ENCODE data around the gene ZNF865.
"Not testable (repeated sequence)": the region's sequence is repeated elsewhere in the genome, so short reads cannot be mapped to it uniquely, and the experiment has no call there.

The ZNF865 gene

DNA sequence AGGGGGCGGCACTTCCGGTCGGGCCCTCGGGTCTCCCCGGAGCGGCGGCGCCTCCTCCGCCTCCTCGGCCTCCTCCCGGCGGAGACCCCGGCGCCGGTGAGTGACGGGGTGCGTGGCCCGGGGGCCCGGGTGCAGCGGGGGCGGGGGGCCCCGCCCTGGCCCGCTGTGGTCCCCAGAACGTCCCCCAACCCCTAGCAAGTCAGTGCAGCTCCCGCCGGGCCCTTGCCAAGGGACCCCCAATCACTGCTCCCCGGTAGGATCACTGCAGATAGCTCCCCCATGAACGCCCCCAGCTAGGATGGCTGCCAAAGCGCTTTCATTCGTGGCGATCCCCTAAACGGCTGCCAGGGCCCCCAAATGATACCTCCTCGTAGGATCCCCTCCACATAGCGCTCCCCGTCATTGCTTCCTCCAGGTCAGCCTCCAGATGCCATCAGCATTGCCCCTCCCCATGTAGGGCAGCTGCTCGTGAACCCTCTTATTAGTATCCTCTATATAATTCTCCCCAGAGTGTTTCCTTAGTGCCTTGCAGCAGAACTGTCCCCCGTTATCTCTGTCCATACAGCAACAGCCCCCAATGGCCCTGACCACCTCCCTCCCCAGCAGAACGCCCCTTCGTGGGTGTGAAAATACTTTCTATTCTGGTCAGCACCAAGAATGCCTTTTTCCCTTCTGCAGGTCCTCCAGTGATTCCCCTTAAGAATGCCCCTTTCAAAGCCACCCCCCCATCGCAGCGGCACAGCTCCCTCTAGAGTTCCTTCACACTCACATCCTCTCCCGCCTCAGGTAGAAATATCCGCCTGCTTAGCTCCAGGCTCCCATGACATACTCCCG, at the start of gene ZNF865:
ZNF865 (plus strand) TSS at position 11 of the 834 bp plus-strand sequence. CDS start 7,972 bp downstream, outside the sequence.
- peak in 48 of 56 donors; percentile 19 to 83 (median 52) for DNase-seq

DNA sequence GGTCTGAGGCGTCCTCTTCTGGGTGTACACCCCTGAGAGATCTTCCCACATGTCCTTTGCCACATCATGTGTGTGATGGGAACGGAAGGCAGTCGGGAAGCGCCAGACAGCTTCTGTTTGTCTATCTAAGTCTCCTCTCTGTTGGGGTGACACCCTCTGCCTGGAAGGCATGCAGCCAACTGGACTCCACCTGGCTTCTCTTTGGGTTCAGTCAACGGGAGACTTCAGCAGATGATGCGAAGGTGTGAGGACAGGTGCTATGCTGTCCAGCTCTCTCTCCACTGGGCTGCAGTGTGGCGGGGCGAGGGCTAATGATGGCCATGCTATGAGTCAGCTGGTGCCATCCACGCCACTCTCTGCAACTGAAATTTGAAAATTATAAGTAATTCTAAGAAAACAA, 45.8 kb upstream of the ZNF865 start:
- no peak for DNase-seq

DNA sequence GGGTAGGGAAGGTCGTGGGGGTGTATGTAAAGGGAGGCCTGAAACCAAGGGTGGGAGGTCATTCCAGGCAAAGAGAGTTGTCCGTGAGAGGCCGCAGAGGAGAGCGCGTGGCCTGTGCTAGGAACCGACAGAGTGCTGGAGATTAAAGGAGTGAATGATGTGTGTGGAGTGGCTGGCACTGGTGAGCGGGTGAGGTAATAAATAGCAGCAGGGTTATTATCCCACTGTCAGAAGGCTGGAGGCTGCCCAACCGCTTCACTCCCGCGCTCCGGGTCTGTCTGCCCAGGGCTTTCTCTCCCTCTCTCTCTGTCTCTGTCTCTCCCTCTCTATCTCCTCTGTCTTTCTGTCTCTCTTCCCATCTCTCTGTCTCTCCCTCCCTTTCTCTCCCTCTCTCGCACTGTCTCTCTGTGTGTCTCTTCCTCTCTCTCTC, 42.2 kb upstream of the ZNF865 start:
- DNase-seq: no peak

DNA sequence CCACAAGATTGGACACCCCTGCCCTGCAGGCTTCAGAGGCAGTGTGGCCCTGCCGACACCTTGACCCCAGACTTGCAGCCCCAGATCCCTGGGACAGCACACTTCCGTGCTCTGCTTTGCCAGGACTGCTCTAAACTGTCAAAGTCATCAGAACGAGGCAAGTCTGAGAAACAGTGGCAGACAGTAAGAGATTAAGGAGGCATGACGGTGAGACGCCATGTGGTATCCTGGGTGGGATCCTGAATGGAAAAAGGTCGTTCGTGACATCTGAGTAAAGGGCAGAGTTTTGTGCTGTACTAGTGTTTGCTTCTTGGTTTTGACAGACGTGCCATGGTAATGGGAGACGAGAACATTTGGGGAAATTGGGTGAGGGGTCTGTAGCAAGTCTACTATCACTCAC, 38.6 kb upstream of the ZNF865 start:
- DNase-seq: no peak

DNA sequence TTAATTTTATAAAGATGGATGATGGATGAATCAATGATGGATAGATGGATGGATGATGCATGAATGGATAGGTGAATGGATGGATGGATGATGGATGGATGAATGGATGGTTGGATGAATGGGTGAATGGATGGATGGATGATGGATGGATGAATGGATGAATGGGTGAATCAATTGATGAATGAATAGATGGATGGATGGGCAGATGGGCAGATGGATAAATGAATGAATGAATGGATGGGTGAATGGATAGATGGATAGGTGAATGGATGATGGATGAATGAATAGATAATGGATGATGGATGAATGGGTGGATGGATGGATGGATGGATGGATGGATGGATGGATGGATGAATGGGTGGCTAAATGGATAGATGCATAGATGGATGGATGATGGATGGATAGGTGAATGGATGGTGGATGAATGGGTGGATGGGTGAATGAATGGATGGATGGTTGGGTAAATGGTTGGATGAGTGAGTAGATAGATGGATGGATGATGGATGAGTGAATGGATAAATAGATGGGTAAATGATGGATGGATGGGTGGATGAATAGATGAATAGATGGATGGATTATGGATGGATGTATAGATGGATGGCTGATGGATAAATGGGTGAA, 37.6 kb upstream of the ZNF865 start:
- DNase-seq: no peak

DNA sequence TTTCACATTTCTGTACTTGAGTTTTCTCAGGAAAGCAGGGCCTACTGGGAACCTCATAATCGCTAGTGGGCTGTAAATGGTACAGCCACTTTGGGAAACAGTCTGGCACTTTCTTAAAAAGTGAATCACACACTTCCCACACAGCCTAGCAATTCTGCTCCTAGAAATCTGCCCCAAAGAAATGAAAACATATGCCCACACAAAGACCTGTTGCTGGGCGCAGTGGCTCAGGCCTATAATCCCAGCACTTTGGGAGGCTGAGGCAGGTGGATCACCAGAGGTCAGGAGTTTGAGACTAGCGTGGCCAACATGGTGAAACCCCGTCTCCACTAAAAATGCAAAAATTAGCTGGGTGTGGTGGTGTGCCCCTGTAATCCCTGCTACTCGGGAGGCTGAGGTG, 36.0 kb upstream of the ZNF865 start:
- not testable (repeated sequence) for DNase-seq

DNA sequence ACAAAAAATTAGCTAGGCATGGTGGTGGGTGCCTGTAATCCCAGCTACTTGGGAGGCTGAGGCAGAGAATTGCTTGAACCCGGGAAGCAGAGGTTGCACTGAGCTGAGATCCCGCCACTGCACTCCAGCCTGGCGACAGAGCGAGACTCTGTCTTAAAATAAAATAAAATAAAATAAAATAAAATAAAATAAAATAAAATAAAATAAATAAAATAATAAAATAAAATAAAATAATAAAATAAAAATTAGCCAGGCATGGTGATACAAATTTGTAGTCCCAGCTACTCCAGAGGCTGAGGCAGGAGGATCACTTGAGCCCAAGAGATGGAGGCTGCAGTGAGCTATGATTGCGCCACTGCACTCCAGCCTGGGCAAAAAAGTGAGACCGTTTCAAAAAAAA, 31.5 kb upstream of the ZNF865 start:
- not testable (repeated sequence) for DNase-seq

DNA sequence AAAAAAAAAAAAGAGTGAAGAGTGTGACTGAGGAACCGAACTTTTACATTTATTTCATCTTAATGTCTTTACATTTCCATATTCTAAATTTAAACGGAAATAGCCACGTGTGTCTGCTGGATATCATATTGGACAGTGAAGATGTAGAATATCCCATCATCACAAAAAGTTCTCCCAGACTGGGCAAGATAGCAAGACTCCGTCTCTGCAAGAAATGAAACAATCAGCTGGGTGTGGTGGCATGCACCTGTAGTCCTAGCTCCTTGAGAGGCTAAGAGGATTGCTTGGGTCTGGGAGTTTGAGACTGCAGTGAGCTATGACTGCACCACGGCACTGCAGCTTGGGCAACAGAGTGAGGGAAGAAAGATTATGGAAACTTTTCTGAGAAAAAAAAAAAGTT, 28.7 kb upstream of the ZNF865 start:
- DNase-seq: no peak

DNA sequence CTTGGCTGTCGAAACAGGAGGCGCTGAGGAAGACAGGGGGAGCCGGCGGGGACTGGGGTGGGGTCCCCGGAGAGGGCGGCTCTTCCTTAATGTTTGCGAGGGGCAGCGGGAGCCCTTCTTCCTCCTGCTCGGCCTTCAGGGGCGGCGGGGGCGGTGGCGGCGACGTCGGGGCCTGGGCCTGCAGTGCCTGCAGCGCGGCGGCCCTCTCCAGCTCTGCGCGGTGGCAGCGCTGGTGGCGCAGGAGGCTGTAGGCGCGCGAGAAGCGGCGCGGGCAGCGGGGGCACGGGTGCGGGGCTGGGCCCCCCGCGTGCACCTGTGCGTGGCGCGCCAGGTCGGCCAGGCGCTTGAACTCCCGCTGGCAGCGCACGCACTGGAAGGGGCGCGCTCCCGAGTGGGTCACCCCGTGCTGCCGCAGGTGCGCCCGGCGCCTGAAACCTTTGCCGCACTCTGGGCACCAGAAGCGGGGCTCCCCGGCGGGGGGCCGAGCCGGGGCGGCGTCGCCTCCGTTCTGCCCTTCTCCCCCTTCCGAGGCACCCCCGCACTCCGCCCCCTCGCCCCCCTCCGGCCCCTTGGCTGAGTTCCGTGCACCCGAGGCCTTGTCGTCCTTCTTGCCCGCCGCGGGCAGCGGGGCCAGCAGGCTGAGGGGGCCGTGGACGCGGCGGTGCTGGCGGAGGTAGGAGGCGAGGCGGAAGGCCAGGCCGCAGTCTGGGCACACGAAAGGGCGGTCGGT, 27.3 kb upstream of the ZNF865 start:
- no peak for DNase-seq

DNA sequence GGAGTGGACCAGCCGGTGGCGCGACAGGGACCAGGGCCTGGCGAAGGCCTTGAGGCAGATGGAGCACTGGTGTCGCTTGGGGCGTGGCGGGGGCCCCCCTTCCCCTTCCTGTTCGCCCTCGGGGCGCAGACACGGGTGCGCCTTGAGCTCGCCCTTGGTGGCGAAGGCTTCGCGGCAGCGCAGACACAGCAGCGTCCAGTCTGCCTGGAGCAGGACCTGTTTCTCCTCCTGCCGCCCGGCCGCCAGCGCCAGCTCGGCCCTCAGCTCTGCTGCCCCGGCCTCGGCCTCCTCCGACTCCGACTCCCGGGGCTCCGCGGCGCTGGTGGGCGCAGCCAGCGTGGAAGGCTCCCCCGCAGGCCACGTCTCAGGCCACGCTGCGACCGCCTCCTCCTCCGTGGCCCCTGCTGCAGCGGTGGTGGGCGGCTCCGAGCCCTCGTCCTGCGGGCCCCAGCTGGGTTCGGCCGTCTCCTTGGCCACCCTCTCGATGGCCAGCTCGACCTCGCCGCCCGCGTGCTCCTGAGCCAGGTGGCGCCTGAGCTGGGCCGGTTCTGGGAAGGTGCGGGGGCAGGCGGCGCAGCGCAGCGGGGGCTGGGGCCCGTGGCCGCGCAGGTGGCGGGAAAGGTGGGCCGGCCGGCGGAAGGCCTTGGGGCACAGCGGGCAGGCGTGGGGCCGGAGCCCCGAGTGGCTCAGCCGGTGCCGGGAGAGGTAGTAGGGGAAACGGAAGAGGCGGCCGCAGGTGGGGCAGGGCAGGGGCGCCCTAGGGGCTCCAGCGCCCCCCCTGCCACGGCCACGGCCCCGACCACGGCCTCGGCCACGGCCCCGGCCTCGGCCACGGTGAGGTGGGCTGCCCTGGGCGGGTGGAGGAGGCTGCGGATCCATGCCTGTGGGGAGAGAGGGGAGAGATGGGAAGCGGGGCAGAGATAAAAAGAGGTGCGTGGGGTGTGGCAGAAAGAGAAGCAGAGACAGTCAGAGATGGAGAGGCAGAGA, 26.4 kb upstream of the ZNF865 start:
- DNase-seq: no peak

DNA sequence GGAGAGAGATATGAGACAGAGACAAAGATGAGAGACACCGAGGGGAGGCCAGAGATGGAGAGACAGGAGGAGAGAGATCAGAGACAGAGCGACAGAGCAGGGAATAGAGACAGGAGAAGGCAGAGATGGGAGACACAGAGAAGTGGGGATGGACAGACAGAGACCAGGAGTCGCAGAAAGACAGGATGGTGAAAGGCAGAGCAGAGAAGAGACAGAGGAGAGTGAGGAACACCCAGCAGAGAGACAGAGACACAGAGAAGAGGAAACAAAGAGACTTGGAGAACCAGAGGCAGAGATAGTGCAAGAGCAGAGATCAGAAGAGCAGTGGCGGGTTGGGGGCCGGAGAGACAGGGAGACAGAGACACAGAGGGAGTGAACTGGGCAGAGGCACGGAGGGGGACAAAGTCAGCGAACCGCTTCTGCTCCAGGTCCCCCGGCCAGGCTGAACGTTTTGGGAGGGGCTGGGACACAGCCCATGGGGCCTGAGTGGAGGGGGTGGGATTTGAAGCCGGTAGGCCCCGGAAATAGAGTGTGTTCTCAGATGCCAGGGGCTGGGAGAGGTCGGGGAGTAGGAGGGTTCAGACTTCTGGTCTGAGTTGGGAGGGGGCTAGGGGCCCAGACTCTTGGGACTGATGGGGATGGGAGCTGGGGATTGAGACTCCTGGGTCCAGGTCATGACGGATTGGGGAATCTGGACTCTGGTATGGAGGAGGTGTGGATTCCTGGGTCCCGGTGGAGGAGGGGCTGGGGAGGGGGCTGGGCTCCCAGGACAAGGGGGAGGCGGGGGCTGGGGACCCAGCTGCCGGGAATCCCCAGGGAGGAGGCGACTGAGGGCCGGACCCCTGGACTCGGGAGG, 25.5 kb upstream of the ZNF865 start:
- peak in 9 of 56 donors; percentile 29 to 46 (median 33) for DNase-seq

DNA sequence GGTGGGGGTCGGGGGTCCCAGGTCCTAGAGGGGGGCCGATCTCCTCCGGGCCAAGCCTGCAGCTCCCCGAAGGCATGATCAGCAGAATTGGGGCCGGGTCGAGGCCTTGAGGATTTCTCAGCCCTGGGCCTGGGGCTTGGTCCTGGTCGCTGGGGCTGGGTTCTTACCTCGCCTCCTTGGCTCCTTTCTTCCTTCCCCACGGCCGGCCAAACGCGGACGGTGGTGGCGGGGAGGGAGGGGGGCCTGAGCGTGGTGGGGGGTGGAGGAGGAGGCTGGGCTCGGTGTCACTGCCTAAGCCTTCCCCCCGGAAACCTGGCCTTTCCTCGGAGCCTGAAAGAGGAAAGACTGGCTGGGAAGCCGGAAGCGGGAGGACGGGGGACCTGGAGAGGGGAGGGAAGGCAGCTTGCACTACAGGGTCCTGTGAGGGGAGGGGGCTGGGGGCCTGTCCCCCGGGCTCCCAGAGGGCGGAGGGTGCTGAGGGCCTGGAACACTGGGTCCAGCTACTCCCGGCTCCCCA, 24.8 kb upstream of the ZNF865 start, which contains the start of gene ZNF579:
ZNF579 (minus strand) TSS at position 221 of the 517 bp plus-strand sequence. CDS start 1,209 bp downstream, outside the sequence.
- peak; percentile 26 to 93 (median 82) for DNase-seq

DNA sequence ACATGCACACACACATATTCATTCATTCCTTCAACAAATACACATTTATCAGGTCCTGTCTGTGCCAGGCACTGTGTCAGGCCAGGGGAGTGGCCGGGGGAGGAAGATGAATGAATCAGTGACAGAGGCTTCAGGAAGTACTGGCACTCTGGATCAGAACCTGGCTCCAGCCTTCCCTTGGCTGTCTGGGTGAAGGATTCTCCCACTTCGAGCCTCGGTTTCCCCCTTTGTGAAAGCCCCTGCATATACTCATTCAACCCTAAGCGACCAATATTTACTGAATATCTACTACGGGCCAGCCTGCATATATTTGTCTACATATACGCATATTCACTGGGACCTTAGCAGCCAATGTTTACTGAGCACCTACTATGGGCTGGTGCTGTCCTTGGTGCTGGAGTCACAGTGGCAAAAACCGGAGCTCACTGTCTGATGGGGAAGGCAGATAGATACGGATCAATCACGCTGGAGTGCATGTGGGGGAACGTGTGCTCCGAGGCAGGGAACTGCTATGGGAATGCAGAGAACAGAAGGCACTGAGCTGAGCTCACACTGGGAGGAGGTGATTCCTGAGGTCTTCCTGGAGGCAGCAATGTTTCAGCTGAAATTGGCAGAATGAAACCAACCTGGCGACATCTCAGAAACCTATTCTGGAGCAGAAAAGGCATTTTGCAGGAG, 24.2 kb upstream of the ZNF865 start:
- peak in 2 of 56 donors; percentile 8 to 39 for DNase-seq

DNA sequence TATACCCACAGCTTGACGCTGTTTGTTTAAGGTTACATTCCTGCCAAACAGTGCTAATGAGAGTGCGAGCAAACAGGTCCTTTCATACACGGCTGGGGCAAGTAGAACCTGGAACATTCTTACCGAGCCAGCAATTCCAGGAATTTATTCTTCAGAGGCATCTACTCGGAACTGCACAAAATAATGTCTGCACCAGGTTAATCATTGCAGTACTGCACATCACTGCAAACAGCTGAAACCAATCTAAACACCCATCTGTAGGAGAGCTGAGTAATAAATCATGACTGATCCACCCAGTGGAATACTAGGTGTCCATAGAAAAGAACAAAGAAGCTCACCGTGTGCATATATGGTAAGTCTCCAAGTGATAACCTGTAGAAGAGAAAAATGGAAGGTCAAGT, 23.6 kb upstream of the ZNF865 start:
- no peak for DNase-seq

DNA sequence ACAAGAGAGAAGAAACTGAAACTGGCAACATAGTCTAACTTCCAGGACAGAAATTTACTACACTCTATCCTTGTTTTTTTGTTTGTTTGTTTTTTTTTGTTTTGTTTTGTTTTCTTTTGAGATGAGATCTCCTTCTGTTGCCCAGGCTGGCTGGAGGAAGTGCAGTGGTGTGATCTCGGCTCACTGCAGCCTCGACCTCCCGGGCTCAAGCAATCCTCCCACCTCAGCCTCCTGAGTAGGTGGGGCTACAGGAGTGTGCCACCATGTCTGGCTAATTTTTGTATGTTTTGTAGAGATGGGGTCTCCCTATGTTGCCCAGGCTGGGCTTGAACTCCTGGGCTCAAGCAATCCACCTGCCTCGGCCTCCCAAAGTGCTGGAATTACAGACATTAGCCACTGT, 23.2 kb upstream of the ZNF865 start:
- not testable (repeated sequence) for DNase-seq

DNA sequence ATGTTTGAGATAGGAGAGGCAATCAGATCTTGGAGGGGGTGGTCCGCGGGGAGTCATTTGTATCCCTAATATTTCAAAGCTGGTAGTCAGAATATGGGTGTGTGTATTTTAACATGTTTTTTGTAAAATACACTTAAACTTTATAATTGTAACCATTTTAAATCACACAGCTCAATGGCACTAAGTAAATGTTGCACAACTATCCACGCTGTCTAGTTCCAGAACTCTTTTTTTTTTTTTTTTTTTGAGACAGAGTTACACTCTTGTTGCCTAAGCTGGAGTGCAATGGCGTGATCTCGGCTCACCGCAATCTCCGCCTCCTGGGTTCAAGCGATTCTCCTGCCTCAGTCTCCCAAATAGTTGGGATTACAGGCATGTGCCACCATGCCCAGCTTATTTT, 21.6 kb upstream of the ZNF865 start:
- not testable (repeated sequence) for DNase-seq

DNA sequence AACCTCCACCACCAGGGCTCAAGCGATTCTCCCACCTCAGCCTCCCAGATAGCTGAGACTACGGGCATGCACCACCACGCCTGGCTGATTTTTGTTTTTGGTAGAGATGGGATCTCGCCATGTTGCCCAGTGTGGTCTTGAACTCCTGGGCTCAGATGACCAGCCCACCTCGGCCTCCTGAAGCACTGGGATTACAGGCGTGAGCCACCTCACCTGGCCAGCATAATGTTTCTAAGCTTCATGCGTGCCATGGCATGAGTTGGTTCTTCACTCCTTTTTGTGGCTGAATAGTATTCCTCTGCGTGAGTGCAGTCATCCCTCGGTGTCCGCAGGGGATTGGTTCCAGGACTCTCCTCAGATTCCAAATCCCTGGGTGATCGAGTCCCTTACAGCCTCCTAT, 20.6 kb upstream of the ZNF865 start:
- no peak for DNase-seq

DNA sequence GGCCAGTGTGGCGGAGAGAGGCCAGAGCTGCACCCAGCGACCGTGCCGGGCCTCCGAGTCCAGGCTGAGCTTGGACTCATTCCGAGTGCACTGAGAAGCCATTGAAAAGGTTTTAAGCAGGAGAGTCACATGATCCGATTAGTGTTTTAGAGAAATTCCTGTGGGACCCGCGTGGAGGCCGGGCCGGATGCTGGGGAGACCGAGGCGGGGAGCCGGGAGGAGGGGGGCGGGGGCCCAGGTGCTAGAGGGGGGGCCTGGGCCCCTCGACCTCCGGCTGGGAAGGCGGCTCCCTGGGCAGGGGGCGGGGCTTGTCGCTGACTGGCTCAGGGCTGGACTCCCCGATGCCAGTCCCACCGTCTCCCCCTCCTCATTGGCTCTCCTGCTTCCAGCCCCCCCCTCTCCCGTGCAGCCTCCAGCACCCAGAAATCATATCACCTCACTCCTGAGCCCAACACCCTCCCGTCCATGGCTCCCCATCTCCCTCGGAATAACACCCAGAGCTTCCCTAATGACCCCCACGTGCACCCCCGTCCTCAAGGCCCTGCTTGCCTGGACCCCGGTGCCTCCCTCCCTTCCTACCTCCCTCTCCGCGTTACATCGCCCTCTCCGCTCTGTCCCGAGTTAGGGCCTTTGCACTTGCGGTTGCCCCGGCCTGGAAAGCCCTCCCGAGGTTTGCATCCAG, 19.6 kb upstream of the ZNF865 start:
- peak; percentile 6 to 90 (median 66) for DNase-seq
